Trophoblast cell (in vitro differentiated cells and primary cell): ENCODE data around the gene MLST8.
A peak's percentile ranks its signal among the peaks of the same experiment; 100 is the strongest.

Source experiments
- DNase-seq, 2 donors: peaks; one replicate each; pipeline ENCODE4 v3.0.0-alpha.2; 2016
- H2AFZ ChIP-seq: 2 replicates; pipeline ENCODE4 v1.6.1; 2013; ENCODE audit warnings: low read length, moderate library complexity, mild to moderate bottlenecking; ENCODE audit not compliant: insufficient read depth, poor library complexity
- H2AK5ac ChIP-seq: 2 replicates; pipeline ENCODE4 v1.6.1; 2013; ENCODE audit warnings: mild to moderate bottlenecking, low read length
- H2BK120ac ChIP-seq: 2 replicates; pipeline ENCODE4 v1.6.1; 2013; ENCODE audit warnings: low read length, mild to moderate bottlenecking, moderate library complexity; ENCODE audit not compliant: insufficient read depth, poor library complexity
- H2BK12ac ChIP-seq: 2 replicates; pipeline ENCODE4 v1.6.1; 2013; ENCODE audit warnings: mild to moderate bottlenecking, low read length, moderate library complexity
- H2BK5ac ChIP-seq: 2 replicates; pipeline ENCODE4 v1.6.1; 2013; ENCODE audit warnings: low read length, low read depth, moderate library complexity, mild to moderate bottlenecking; ENCODE audit not compliant: poor library complexity
- H3K14ac ChIP-seq: 2 replicates; pipeline ENCODE4 v1.6.1; 2013; ENCODE audit warnings: mild to moderate bottlenecking, low read length
- H3K18ac ChIP-seq: 2 replicates; pipeline ENCODE4 v1.6.1; 2013; ENCODE audit warnings: mild to moderate bottlenecking, low read length
- H3K23ac ChIP-seq: 2 replicates; pipeline ENCODE4 v1.6.1; 2013; ENCODE audit warnings: low read length
- H3K27ac ChIP-seq: 2 replicates; pipeline ENCODE4 v1.5.1; 2013; ENCODE audit warnings: low read depth, mild to moderate bottlenecking, inconsistent platforms, low read length, moderate library complexity
- H3K27me3 ChIP-seq: 2 replicates; pipeline ENCODE4 v1.6.1; 2013; ENCODE audit warnings: inconsistent platforms, mild to moderate bottlenecking, low read length, moderate library complexity; ENCODE audit not compliant: insufficient read depth
- H3K36me3 ChIP-seq, 2 experiments: 1 replicate in 1 of 2; 2 replicates in 1 of 2; pipeline ENCODE4 v1.6.1; 2013; ENCODE audit warnings: low read length in 2 of 2, mild to moderate bottlenecking in 2 of 2, moderate library complexity in 1 of 2; ENCODE audit not compliant: insufficient read depth in 2 of 2, control insufficient read depth in 1 of 2
- H3K4ac ChIP-seq: 2 replicates; pipeline ENCODE4 v1.6.1; 2013; ENCODE audit warnings: low read depth, mild to moderate bottlenecking, low read length, moderate library complexity
- H3K4me1 ChIP-seq, 2 experiments: 1 replicate in 1 of 2; 2 replicates in 1 of 2; pipeline ENCODE4 v1.6.1; 2013; ENCODE audit warnings: low read length in 2 of 2, mild to moderate bottlenecking in 2 of 2, moderate library complexity in 1 of 2; ENCODE audit not compliant: insufficient read depth in 2 of 2, control insufficient read depth in 1 of 2
- H3K4me2 ChIP-seq: 2 replicates; pipeline ENCODE4 v1.6.1; 2013; ENCODE audit warnings: inconsistent platforms, mild to moderate bottlenecking, low read length, moderate library complexity
- H3K4me3 ChIP-seq: 2 replicates; pipeline ENCODE4 v1.5.1; 2013; ENCODE audit warnings: mild to moderate bottlenecking, low read depth, low read length, inconsistent platforms
- H3K79me1 ChIP-seq: one replicate; pipeline ENCODE4 v1.6.1; 2013; ENCODE audit warnings: low read length
- H3K79me2 ChIP-seq: 2 replicates; pipeline ENCODE4 v1.6.1; 2013; ENCODE audit warnings: low read length, mild to moderate bottlenecking; ENCODE audit not compliant: control insufficient read depth, insufficient read depth, poor library complexity
- H3K9ac ChIP-seq: 2 replicates; pipeline ENCODE4 v1.6.1; 2013; ENCODE audit warnings: mild to moderate bottlenecking, low read length
- H3K9me3 ChIP-seq: 2 replicates; pipeline ENCODE4 v1.6.1; 2013; ENCODE audit warnings: low read depth, mild to moderate bottlenecking, control low read depth, inconsistent platforms, low read length; ENCODE audit not compliant: insufficient read depth
- H4K12ac ChIP-seq: 2 replicates; pipeline ENCODE4 v1.6.1; 2013; ENCODE audit warnings: low read depth, mild to moderate bottlenecking, low read length, moderate library complexity
- H4K8ac ChIP-seq: 2 replicates; pipeline ENCODE4 v1.6.1; 2013; ENCODE audit warnings: low read depth, mild to moderate bottlenecking, low read length, moderate library complexity
- H4K91ac ChIP-seq: one replicate; pipeline ENCODE4 v1.6.1; 2013; ENCODE audit warnings: low read depth, mild to moderate bottlenecking, low read length, moderate library complexity
- WGBS: extraction: QIAGEN DNeasy Blood & Tissue Kit; methylation state at CpG from one replicate; pipeline ENCODE4 v1.1.7; 2013; ENCODE audit warnings: missing lambda C conversion rate; ENCODE audit not compliant: insufficient read length, insufficient coverage; ENCODE audit errors: extremely low coverage; 5-methylcytosine and 5-hydroxymethylcytosine counted together

Gene MLST8

DNA sequence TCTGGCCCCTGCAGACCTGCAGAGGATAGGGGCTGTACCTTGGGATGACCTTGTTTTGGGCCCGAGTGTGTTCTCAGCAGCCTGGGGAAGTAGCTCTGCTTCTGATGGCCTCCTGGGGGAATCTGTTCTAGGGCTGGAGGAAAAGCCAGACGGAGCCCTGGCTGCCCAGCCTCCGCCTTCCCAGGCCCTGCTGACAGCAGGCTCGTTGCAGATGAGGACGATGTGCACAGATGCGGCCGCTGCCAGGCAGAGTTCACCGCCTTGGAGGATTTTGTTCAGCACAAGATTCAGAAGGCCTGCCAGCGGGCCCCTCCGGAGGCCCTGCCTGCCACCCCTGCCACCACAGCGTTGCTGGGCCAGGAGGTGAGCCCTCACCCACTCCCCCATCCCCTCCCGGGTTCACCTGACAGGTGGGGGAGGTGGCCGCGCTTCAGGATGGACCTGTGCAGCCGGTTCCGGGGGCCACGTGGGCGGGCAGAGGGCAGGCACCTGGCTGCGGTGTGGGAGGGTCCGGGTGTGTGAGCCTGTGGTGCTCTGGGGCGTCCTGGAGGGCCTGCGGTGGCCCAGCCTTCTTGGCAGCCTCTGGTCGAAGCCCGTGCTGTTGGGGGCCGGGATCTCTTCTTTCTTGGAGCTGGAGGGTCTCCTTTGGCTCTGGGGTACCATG is 23.0 kb downstream of the MLST8 start:
- no peak overlapping the region for H3K4me2 ChIP-seq
- H2BK5ac ChIP-seq = no peak overlapping the region
- no peak overlapping the region for H4K8ac ChIP-seq
- H4K91ac ChIP-seq = no peak overlapping the region
- peak overlapping the region; percentile 21 for H3K18ac ChIP-seq
- no peak overlapping the region for H2BK12ac ChIP-seq
- no peak overlapping the region for H3K14ac ChIP-seq
- H2BK120ac ChIP-seq = no peak overlapping the region
- peaks cover 16% of the 10 kb centered on the region for H3K79me2 ChIP-seq
- no peak overlapping the region for H3K4ac ChIP-seq
- DNase-seq = no peak
- peaks cover 2% of the 10 kb centered on the region for H3K9me3 ChIP-seq
- no peak overlapping the region for H2AK5ac ChIP-seq
- no peak overlapping the region for H3K4me3 ChIP-seq
- WGBS = no CpG with 5 or more reads among the region's 25 CpGs
- H3K23ac ChIP-seq = no peak overlapping the region
- H4K12ac ChIP-seq = no peak overlapping the region
- H3K27ac ChIP-seq = no peak overlapping the region
- H3K27me3 ChIP-seq = no peaks in the 10 kb centered on the region
- H3K79me1 ChIP-seq = peaks cover 6% of the 10 kb centered on the region
- peaks cover 48 to 58% of the 10 kb centered on the region in 2 experiments for H3K36me3 ChIP-seq
- peaks cover 0 to 9% of the 10 kb centered on the region in 2 experiments for H3K4me1 ChIP-seq
- H2AFZ ChIP-seq = no peak overlapping the region
- no peak overlapping the region for H3K9ac ChIP-seq

DNA sequence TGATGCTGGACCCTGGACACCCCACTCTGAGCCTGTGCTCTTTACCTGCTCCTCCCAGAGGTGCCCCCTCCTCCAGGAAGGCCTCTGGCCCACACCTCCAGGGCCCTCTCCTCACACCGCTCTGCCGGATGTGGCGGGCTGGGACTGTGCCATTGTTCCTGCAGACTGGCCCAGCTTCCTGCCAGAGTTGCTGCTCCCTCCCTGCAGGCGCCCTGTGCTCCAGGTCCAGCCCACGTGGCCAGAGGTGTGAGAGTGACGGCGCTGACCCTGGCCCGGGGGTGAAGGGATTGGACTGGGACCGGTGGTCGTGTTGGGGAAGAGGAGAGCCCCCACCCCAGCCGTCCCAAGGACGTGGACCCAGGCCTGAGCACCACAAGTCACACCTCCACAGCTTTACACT is 23.8 kb downstream of the MLST8 start:
- no peak overlapping the region for H2AFZ ChIP-seq
- no peak overlapping the region for H2BK5ac ChIP-seq
- H3K14ac ChIP-seq = no peak overlapping the region
- H3K18ac ChIP-seq = no peak overlapping the region
- H3K36me3 ChIP-seq = peaks cover 56 to 66% of the 10 kb centered on the region in 2 experiments
- H2BK12ac ChIP-seq = no peak overlapping the region
- WGBS = no CpG with 5 or more reads among the region's 12 CpGs
- DNase-seq = no peak
- no peak overlapping the region for H4K91ac ChIP-seq
- no peak overlapping the region for H4K12ac ChIP-seq
- H3K79me1 ChIP-seq = no peaks in the 10 kb centered on the region
- H3K27me3 ChIP-seq = no peaks in the 10 kb centered on the region
- no peak overlapping the region for H3K23ac ChIP-seq
- peaks cover 10% of the 10 kb centered on the region for H3K79me2 ChIP-seq
- peaks cover 0 to 8% of the 10 kb centered on the region in 2 experiments for H3K4me1 ChIP-seq
- no peak overlapping the region for H3K9ac ChIP-seq
- H3K27ac ChIP-seq = no peak overlapping the region
- H3K4me3 ChIP-seq = no peak overlapping the region
- H3K9me3 ChIP-seq = peaks cover 4% of the 10 kb centered on the region
- H2AK5ac ChIP-seq = no peak overlapping the region
- H3K4me2 ChIP-seq = no peak overlapping the region
- no peak overlapping the region for H4K8ac ChIP-seq
- H3K4ac ChIP-seq = no peak overlapping the region
- no peak overlapping the region for H2BK120ac ChIP-seq

DNA sequence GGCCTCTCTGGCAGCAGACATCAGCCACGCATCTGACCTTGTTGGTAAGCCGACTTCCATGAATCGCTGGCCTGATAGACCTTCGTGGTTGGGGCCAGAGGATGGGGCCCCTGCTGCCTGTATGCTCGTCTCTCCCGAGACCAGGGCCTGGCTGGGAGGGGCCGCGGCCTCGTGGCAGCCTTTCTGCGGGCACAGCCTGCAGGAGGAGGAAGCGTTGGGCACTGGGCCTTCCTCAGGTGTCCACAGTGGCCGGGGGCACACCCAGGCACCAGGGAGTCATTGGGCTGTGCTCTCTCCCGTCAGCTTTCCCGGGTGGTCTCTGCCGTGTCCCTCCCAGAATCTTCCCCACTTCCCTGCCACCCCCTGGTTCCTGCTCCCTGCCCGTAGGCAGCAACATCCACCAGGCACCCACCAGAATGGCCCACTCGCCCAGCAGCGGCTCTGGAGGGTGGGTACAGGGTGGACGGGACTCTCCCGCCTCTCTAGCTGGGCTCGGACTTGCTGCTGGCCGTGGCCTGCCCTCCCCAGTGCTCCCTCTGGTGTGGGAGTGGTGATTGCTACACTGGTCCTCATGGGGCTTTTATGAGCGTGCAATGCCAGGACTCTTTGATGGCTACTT is 24.5 kb downstream of the MLST8 start:
- H3K4me3 ChIP-seq = no peak overlapping the region
- no peak overlapping the region for H3K4me2 ChIP-seq
- no peak overlapping the region for H3K27ac ChIP-seq
- no peaks in the 10 kb centered on the region for H3K27me3 ChIP-seq
- H2AFZ ChIP-seq = no peak overlapping the region
- no peaks in the 10 kb centered on the region for H3K79me1 ChIP-seq
- no peak overlapping the region for H3K23ac ChIP-seq
- H4K8ac ChIP-seq = no peak overlapping the region
- H2AK5ac ChIP-seq = no peak overlapping the region
- no peak overlapping the region for H3K4ac ChIP-seq
- H3K4me1 ChIP-seq = peaks cover 0 to 5% of the 10 kb centered on the region in 2 experiments
- no peak overlapping the region for H2BK120ac ChIP-seq
- H2BK5ac ChIP-seq = no peak overlapping the region
- H3K9ac ChIP-seq = no peak overlapping the region
- no peak overlapping the region for H3K14ac ChIP-seq
- peaks cover 4% of the 10 kb centered on the region for H3K9me3 ChIP-seq
- no peak for DNase-seq
- no peak overlapping the region for H2BK12ac ChIP-seq
- peaks cover 63 to 72% of the 10 kb centered on the region in 2 experiments for H3K36me3 ChIP-seq
- no peak overlapping the region for H3K18ac ChIP-seq
- H3K79me2 ChIP-seq = peaks cover 5% of the 10 kb centered on the region
- H4K12ac ChIP-seq = no peak overlapping the region
- no peak overlapping the region for H4K91ac ChIP-seq
- WGBS = no CpG with 5 or more reads among the region's 23 CpGs

DNA sequence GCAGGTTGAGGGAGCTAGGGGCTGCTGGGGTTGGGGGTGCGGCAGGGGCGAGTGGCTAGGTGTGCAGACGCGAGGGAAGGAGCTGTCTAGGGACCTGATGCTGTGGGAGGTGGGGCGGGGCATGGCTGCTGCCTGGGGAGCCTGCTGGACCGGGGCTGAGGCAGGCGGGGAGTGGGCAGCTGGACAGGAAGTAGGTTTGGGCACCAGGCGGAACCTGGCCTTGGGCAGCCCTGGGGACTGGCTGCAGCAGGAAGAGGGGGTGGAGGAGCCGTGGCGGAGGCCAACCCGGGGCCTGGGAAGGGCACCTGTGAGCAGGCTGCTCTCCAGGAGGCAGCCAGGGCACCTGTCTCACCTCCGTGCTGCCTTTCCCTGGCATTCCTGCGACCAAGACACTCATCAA is 25.1 kb downstream of the MLST8 start:
- Histone ChIP-seq H3K36me3 (peaks cover 67 to 78% of the 10 kb centered on the region in 2 experiments), H3K79me2 (peaks cover 2% of the 10 kb centered on the region), H3K79me1 (no peaks in the 10 kb centered on the region), H3K4ac (no peak overlapping the region), H4K91ac (no peak overlapping the region), H4K8ac (no peak overlapping the region), H2BK12ac (no peak overlapping the region), H2BK5ac (no peak overlapping the region), H3K27ac (no peak overlapping the region), H3K4me1 (peaks cover 0 to 5% of the 10 kb centered on the region in 2 experiments), H2AK5ac (no peak overlapping the region), H2BK120ac (no peak overlapping the region), H3K9me3 (peaks cover 7% of the 10 kb centered on the region), H2AFZ (no peak overlapping the region), H3K4me3 (no peak overlapping the region), H3K4me2 (no peak overlapping the region), H3K18ac (no peak overlapping the region), H3K9ac (no peak overlapping the region), H3K23ac (no peak overlapping the region), H3K14ac (no peak overlapping the region), H4K12ac (no peak overlapping the region), H3K27me3 (no peaks in the 10 kb centered on the region)
- WGBS = no CpG with 5 or more reads among the region's 13 CpGs
- no peak for DNase-seq
